Bone marrow (tissue), 2 donors: Measurements from ENCODE around the gene GRID1.
"Not testable (repeated sequence)": the region's sequence is repeated elsewhere in the genome, so short reads cannot be mapped to it uniquely, and the experiment has no call there.

Experiments
- DNase-seq, 2 donors: peaks; one replicate each; lab custom pipeline; 2025; lab: John Stamatoyannopoulos, UW

The GRID1 gene

DNA sequence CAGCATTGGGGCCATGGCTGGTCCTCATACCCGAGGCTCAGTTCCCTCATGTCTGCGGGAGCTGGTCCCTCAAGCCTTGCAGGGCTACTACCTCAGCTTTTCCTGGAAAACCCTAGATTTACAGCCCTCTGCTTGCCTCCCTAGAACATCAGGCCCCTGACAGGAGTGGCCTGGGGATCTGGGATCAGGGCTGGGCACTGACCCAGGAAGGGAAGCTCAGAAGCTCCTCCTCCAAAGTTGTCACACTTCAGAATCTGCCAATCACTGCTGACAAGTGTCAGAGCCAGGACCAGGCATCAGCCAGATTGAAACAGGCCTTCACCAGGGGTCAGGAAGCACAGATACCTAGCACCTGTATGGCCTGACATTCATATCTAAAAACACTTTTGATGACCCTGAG, 115.2 kb downstream of the GRID1 start:
- DNase-seq: no peak

- DNase-seq: no peak
Observed at GRCh38 chr10:86250399-86250798, 116.2 kb downstream of the GRID1 start.

- DNase-seq: no peak
Observed at GRCh38 chr10:86249794-86250193, 116.8 kb downstream of the GRID1 start.

DNA sequence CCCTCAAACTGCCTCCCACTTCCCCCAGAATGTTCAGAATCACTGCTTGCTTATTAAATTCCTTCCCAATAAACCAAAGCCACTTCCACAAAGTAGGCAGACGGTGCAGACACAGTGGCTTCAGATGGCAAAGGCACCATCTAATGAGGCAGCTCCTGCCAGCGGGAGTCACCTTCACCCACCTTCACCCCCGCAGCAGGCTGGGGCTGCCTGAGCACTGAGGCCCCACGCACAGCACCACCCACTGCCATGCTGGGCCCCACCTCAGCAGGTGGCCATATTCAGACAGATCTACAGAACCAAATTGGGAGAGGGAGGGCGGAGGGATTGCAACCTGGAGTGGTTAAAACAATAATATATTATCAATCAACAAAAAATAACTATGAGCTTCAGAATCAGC, 118.5 kb downstream of the GRID1 start:
- DNase-seq: no peak

DNA sequence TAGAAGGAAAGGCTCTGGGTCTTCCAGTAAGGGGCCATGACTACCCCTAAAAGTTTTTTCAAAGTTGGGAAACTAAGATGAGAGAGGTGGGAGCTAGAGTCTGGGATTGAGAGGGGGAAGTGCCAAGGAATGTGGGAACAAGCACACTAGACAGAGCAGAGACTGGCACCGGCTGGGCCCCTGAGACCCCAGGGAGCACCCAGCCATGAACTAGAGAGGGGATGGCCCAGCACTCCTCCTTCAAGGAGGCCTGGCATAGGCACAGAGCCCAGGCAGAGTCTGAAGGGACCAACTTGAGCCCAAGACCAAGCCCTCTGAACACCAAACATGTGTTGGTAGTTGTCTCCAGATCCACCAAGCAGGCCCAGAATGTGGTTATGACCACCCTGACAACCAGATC, 119.0 kb downstream of the GRID1 start:
- DNase-seq: no peak

DNA sequence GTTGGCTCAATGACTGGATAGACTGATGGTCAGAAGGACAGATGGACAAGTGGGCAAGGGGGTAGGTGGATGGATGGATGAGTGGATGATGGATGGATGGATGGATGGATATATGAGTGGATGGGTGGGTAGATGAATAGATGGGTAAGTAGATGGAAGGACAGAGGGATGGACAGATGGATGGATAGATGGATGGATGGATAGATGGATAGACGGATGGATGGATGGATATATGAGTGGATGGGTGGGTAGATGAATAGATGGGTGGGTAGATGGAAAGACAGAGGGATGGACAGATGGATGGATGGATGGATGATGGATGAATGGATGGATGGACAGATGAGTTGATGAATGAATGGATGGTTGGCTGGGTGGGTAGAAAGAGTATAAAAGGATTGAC, 119.5 kb downstream of the GRID1 start:
- DNase-seq: no peak

GRCh38 chr10:86246279-86246940, 120.2 kb downstream of the GRID1 start:
- DNase-seq: no peak

- DNase-seq: no peak
Observed at GRCh38 chr10:86245015-86245394, 121.6 kb downstream of the GRID1 start.

DNA sequence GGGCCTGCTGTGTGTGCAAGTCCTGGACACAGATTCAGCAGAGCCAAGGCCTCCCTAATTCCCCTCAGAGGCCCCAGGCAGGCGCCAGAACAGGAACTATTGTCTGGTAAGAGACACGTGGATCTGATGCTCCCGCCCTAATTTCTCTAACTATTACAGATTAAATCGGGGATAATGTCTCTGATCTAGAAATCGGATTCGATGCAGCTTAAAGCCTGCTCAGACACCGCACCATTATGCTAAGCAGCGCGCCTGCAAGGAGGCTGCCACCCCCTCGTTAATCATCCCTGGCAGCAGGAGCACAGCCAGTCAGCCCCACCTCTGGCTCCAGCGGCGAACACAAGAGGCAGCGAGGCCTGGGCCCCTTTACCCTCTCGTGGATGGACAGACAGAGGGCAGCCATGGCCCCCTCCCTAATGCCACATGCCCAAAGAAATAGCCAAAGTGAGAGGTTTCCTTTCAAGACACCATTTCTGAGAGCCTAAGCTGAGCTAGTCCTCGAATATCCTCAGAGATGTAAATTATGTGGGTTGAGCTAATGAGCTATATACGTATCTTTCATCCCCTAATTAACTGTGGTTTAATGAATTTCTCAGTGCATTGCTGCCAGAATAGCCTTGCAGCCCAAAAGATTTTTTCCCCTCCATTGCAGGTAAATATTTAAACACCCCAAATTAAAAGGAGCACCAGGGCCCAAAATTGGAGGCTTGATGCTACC, 122.1 kb downstream of the GRID1 start:
- DNase-seq: no peak

DNA sequence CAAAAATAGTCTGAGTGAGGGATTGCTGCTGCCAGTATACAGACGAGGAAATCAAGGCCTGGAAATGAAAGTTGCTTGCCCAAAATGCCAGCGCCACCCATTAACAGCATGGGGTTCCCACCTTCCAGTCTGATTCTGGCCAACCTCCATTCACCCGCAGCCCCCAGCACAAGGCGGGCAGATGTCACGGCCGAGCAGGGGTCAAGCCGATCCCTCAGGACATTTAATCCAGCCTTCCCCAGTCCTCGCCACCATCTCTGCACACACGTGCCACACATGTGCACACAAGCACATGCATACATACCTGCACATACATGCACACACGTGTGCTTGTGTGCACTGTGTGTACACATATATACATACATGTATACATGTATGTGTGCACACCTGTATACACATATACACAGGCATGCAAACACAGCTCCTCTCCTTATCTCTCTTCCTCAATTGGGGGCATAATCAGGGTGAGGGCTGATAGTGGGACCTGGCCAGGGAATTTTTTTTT, 122.9 kb downstream of the GRID1 start:
- DNase-seq: no peak

DNA sequence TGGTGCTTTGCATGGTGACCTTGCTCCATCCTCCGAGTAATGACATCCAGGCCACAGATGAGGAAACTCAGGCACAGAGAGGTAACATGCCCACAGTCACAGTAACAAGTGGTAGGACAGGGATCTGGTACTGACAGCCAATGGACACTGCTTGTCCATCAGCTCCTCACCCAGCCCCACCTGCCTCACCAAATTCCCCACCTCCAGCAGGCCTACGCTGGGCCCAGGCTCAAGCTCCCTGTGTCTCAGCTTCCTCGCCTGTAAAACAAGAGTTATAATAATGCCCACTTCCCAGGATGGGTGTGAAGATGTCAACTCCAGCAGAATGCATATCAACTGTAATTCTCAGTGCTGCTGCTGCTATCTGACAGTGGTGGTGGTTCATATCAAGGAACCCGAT, 123.8 kb downstream of the GRID1 start:
- no peak for DNase-seq

GRCh38 chr10:86238089-86238488, 128.5 kb downstream of the GRID1 start:
- not testable (repeated sequence) for DNase-seq

DNA sequence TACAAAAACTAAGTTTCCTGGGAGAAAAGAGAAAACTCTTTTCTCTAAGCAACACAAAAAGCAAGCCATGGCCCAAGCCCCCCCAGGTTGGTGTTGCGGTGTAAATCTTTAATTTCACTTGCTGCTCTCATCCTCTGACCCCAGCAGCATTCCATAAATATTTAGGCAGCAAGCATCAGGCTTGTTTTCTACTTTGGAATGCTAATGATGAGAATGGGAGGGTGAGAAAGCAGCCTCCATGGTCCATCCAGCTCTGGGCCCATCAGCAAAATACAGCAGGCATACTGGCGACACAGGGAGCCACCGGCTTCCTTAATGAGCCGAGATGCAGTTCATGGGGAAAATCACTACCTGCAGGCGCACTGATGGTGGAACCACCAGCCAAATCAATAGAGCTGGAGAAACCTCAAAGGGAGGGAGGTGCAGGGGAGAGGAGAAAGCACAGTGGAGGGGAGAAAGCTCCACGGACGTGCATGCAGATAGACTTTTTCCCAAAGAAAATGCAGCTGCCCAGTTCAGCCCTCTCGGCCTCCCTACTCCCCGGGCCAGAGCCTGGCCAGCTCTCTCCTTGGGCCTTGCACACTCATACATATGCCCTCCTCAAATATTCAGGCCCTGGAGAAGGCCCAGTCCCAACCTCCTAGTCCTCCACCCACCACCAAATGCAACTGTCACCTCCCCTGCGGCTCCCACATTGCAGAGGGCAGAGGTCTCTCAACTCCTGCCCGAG, 131.9 kb downstream of the GRID1 start:
- no peak for DNase-seq

- DNase-seq: no peak
Observed at GRCh38 chr10:86234107-86234506, 132.5 kb downstream of the GRID1 start.

- no peak for DNase-seq
Observed at GRCh38 chr10:86233131-86233530, 133.5 kb downstream of the GRID1 start.

DNA sequence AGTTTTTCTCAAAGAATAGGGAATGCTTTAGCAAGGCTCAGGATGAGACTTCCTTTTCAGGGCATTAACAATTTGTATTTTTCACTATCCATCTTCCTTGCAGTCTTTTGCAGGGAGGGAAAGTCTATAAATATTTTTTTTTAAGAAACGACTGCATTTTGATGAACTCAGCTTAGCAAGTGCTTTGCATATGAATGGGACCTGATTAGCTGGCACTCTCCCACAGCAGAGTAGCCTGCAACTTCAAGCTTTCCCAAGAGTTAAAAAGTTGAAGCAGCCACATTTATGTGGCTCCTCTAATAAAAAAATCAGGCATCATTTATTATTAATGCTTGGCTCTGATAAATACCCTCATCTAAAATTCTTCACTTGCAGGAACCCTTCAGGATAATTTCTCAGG, 134.0 kb downstream of the GRID1 start:
- DNase-seq: no peak

DNA sequence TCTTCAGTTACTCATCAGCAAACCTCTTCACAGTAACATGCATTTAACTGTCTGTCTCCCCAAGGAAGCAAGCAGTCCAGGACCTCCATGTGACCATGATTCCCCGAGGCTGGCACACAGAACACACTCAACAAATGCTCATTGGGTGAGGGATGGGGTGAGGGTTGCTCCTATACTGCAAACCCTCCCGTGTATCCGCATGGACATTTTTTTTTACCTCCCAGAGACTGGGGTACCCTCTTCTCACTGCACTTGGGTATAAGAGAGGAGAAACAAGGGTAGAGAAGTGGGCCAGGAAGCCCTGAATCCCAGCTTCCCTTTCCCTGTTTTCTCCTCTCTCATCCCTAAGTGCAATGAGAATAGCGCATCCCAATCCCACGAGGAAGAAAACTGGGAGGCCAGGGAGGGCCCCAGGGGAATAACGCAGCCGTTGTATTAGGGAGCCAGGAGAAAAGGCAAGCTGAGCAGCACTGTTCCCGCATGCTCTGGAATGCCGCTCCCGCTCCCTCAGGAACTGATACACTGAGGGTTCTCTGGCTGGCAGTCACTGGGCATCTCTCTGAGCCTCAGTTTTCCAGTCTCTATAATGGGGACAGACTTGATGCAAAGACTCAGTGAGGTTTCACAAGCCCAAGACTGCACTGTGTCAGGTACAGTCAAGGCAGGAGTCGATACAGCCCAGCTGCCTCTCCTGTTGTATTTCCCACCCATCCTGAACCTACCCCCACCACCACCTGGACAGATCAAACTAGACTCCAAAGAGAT, 134.6 kb downstream of the GRID1 start:
- DNase-seq: no peak

GRCh38 chr10:86230557-86231180, 135.9 kb downstream of the GRID1 start:
- no peak for DNase-seq

DNA sequence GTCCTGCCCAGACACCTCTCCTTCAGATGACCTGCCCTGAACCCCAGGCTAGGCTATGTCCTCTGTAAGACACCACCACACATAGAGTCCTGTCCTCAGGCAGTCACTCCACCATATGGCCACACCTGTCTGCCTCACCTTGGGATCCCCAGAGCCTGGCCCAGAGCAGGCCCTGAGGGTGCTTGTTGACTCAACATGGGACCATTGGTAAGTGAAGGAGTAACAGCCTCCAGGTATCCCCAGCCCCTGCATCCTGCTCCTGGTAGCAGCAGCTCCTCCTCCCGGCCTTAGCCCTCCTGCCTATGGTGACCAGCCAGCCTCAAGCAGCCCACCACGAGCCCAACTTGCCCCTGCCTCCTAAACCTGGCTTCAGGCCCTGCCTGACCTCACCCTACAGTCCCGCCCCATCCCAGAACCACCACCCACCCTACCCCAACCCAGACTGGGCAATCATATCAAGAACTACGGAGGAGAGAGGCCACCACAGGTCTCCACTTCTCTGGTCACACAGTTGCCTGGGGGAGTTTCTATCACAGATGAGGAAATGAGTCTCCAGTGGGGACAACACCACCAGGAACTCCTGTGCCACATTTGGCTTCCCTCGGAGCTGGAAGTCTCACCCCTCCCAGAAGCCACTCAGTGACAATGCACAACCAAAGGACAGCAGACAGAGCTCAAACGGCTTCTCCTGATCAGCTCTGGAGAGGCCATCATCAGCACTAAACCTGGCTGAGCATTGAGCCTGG, 136.6 kb downstream of the GRID1 start:
- DNase-seq: no peak

DNA sequence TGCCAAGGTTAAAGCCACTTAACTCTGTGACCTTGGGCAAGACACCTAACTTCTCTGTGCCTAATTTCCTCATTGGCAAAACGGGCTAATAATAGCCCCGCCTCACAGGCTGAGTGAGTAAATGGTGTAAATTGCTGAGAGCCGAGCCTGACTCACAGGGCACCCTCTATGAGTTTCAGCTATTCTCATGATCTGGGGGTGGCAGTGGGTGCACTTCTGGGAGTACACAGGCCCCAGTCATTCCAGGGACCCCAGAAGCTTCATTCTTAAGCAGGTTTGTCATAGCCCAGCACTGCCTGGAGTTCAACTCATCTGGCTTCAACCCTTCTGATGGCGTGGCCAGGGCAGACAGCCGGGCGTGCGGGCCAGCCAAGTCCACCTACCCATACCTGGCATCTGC, 137.2 kb downstream of the GRID1 start:
- DNase-seq: no peak
